CD4-positive, alpha-beta T cell treated with Interleukin-10 for 1 hour (primary cell): Measurements from ENCODE around the gene TRAPPC2L.

Experiments
- DNase-seq: peaks from one replicate; pipeline ENCODE4 v3.0.0-alpha.2; 2020

Gene TRAPPC2L

GRCh38 chr16:88861359-88861758, 4.4 kb downstream of the TRAPPC2L start:
- DNase-seq: no peak

GRCh38 chr16:88862968-88863367, 6.0 kb downstream of the TRAPPC2L start:
- no peak for DNase-seq

GRCh38 chr16:88863426-88863825, 6.5 kb downstream of the TRAPPC2L start:
- DNase-seq: no peak

- DNase-seq: no peak
Measured at GRCh38 chr16:88864099-88864498, 7.2 kb downstream of the TRAPPC2L start.

GRCh38 chr16:88864521-88864920, 7.6 kb downstream of the TRAPPC2L start:
- DNase-seq: no peak

- DNase-seq: no peak
Measured at GRCh38 chr16:88865310-88865709, 8.4 kb downstream of the TRAPPC2L start.

GRCh38 chr16:88865742-88866141, 8.8 kb downstream of the TRAPPC2L start:
- DNase-seq: no peak

- no peak for DNase-seq
Measured at GRCh38 chr16:88866151-88866920, 9.4 kb downstream of the TRAPPC2L start, which contains the start of gene PABPN1L. Gene PABPN1L, minus strand, starts transcription at chr16:88866660. Its CDS starts 54 bp downstream, at chr16:88866606.

GRCh38 chr16:88867581-88868246, 10.8 kb downstream of the TRAPPC2L start:
- DNase-seq: no peak

GRCh38 chr16:88868974-88869672, 12.2 kb downstream of the TRAPPC2L start:
- DNase-seq: no peak

GRCh38 chr16:88869673-88869980, 12.7 kb downstream of the TRAPPC2L start:
- DNase-seq: no peak

GRCh38 chr16:88870608-88871348, 13.9 kb downstream of the TRAPPC2L start:
- DNase-seq: no peak

GRCh38 chr16:88871349-88871702, 14.4 kb downstream of the TRAPPC2L start:
- no peak for DNase-seq

GRCh38 chr16:88871730-88872416, 14.9 kb downstream of the TRAPPC2L start:
- DNase-seq: no peak

GRCh38 chr16:88872650-88873331, 15.9 kb downstream of the TRAPPC2L start:
- no peak for DNase-seq

GRCh38 chr16:88874938-88875599, 18.1 kb downstream of the TRAPPC2L start:
- DNase-seq: no peak

GRCh38 chr16:88875703-88876234, 18.8 kb downstream of the TRAPPC2L start:
- no peak for DNase-seq

- no peak for DNase-seq
Measured at GRCh38 chr16:88876942-88877526, 20.1 kb downstream of the TRAPPC2L start.

- no peak for DNase-seq
Measured at GRCh38 chr16:88877564-88878289, 20.8 kb downstream of the TRAPPC2L start.

- DNase-seq: no peak
Measured at GRCh38 chr16:88878356-88878755, 21.4 kb downstream of the TRAPPC2L start.
